ENCODE data around the gene RBMS2. TPM values are rescaled to one million over a fixed set of nuclear protein-coding genes. Genes with fewer than 3 reads are reported as not detected.

RBMS2 gene
- polyA plus RNA-seq, 2 of the 4 experiments (the other 2 are of a cell fraction) = 13.3 to 46.4 TPM

GRCh38 chr12:56604355-56604754 is 82.7 kb downstream of the RBMS2 start:
- H3K4me2 ChIP-seq = no peak overlapping the region
- H3K4me1 ChIP-seq = no peaks in the 10 kb centered on the region
- ATAC-seq = no peak
- H3K9me3 ChIP-seq = no peaks in the 10 kb centered on the region
- FAIRE-seq = no peak
- POLR2A ChIA-PET = no interaction called here
- TF ChIP-seq PBX3 (IDR thresholded peaks at IDR 0.05) (no peak), ZSCAN20 (CRISPR knock-in tag; IDR thresholded peaks at IDR 0.05) (no peak), SREBF2 (IDR thresholded peaks at IDR 0.05) (no peak), CBX2 (IDR thresholded peaks at IDR 0.05; ENCODE audit: borderline replicate concordance, low read depth) (no peak), POLR2A (IDR thresholded peaks at IDR 0.05; ENCODE audit: low read length) (no peak)
- TF ChIP-seq, protein P1, sequence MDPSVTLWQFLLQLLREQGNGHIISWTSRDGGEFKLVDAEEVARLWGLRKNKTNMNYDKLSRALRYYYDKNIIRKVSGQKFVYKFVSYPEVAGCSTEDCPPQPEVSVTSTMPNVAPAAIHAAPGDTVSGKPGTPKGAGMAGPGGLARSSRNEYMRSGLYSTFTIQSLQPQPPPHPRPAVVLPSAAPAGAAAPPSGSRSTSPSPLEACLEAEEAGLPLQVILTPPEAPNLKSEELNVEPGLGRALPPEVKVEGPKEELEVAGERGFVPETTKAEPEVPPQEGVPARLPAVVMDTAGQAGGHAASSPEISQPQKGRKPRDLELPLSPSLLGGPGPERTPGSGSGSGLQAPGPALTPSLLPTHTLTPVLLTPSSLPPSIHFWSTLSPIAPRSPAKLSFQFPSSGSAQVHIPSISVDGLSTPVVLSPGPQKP (IDR thresholded peaks at IDR 0.05; ENCODE audit: low read depth, low read length) = no peak
- WGBS (ENCODE audit: missing lambda C conversion rate) = 96% methylated on average over 3 of the region's 3 CpGs
- no peak overlapping the region for H3K27ac ChIP-seq
- no peak for DNase-seq (ENCODE audit: low read depth in 1 of 2, low spot score in 1 of 2)
- CTCF ChIA-PET = interaction anchor here (0.8 to 5.6 kb wide), 3 partner anchors 9 to 31 kb away, joined by 5 to 49 read pairs (median 6); no protein-coding TSS in a partner anchor
- no peak overlapping the region for H3K4me3 ChIP-seq

DNA sequence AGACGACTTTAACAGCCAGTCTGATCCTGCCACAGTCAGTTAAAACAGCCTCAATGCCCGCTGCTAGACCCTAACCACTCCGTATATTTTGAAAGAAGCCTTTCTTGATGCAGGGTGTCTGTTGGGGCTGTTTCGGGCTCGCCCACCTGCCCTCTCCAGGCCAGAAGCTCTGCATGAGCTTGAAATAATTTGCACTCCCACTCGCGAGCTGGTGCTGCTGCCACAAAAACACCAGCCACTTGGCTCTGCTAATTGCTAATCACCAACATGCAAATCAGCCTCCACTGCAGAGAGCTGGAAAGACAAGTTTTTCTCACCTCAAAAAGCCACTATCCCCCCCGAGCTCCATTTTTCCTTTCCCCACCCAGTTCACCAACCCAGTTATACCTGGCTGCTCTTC is 93.0 kb downstream of the RBMS2 start:
- H3K27ac ChIP-seq = no peak overlapping the region
- no peak overlapping the region for H3K4me2 ChIP-seq
- no peak for FAIRE-seq
- no peak overlapping the region for H3K4me3 ChIP-seq
- H3K9me3 ChIP-seq = no peaks in the 10 kb centered on the region
- WGBS (ENCODE audit: missing lambda C conversion rate) = 90% methylated on average over 8 of the region's 8 CpGs
- POLR2A ChIA-PET = interaction anchor here (1.5 kb wide), 1 partner anchor 22 kb away, joined by 4 read pairs; no protein-coding TSS in a partner anchor
- H3K4me1 ChIP-seq = no peaks in the 10 kb centered on the region
- no peak for DNase-seq (ENCODE audit: low read depth in 1 of 2, low spot score in 1 of 2)
- CTCF ChIA-PET = interaction anchor here (1.1 to 2.0 kb wide), 4 partner anchors 13 to 22 kb away, joined by 3 to 16 read pairs (median 6); no protein-coding TSS in a partner anchor
- no peak for TF ChIP-seq NFE2L2 (conservative IDR thresholded peaks at IDR 0.05; ENCODE audit: low read length)
- no peak for TF ChIP-seq RNF2 (IDR thresholded peaks at IDR 0.05; ENCODE audit: borderline replicate concordance, low read depth)
- TF ChIP-seq ESRRA (IDR thresholded peaks at IDR 0.05; ENCODE audit: borderline replicate concordance, low read length) = no peak
- TF ChIP-seq FOSB (CRISPR knock-in tag; IDR thresholded peaks at IDR 0.05) = no peak
- no peak for TF ChIP-seq RARB (CRISPR knock-in tag; IDR thresholded peaks at IDR 0.05)
- TF ChIP-seq FOSL2 (IDR thresholded peaks at IDR 0.05) = no peak
- TF ChIP-seq FOSL2 (CRISPR knock-in tag; IDR thresholded peaks at IDR 0.05) = no peak
- no peak for TF ChIP-seq USF2 (IDR thresholded peaks at IDR 0.05)
- no peak for TF ChIP-seq ZNF302 (CRISPR knock-in tag; IDR thresholded peaks at IDR 0.05)
- no peak for TF ChIP-seq EHMT2 (IDR thresholded peaks at IDR 0.05; ENCODE audit: low read depth)
- ATAC-seq = no peak

DNA sequence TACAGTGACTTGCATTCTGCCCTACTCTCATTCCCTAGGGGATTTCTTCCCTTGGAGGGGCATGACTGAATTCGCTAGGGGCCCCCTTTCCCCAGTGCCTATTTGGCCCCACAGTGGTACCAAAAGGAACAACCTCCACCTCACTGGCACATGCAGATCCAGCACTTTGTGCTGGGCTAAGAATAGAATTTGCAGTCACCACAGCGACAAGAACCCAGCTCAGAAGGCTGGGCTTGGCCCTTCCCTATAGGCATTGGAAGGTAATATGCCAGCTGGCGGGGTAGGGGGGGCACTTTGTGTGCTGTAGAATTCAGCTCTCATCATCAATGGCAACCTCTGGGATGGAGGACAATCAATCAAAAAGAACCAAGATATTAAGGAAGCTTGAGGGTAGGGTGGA is 94.6 kb downstream of the RBMS2 start:
- Histone ChIP-seq H3K27ac (no peak overlapping the region), H3K4me1 (no peaks in the 10 kb centered on the region), H3K4me2 (no peak overlapping the region), H3K4me3 (no peak overlapping the region), H3K9me3 (no peaks in the 10 kb centered on the region)
- CTCF ChIA-PET = interaction anchor here (0.6 to 1.8 kb wide), 6 partner anchors 9 to 103 kb away, joined by 3 to 6 read pairs (median 4); no protein-coding TSS in a partner anchor
- DNase-seq (ENCODE audit: low read depth in 1 of 2, low spot score in 1 of 2) (no peak), ATAC-seq (no peak), FAIRE-seq (no peak)
- TF ChIP-seq BHLHE40 (IDR thresholded peaks at IDR 0.05; ENCODE audit: low read depth, low read length) (no peak), SREBF2 (IDR thresholded peaks at IDR 0.05) (no peak), RNF2 (IDR thresholded peaks at IDR 0.05; ENCODE audit: borderline replicate concordance, low read depth) (no peak), KDM1A (IDR thresholded peaks at IDR 0.05; ENCODE audit: low read depth) (no peak), REST (IDR thresholded peaks at IDR 0.05) (no peak), CBX2 (IDR thresholded peaks at IDR 0.05; ENCODE audit: borderline replicate concordance, low read depth) (no peak), CBX8 (IDR thresholded peaks at IDR 0.05) (no peak), CEBPB (IDR thresholded peaks at IDR 0.05) (no peak)
- POLR2A ChIA-PET = no interaction called here
- 97% methylated on average over 3 of the region's 3 CpGs for WGBS (ENCODE audit: missing lambda C conversion rate)

All from A549 (cell line).